B cell (primary cell): ENCODE data around the gene WDR1. TPM values are rescaled to one million over a fixed set of nuclear protein-coding genes. Genes with fewer than 3 reads are reported as not detected.

ENCODE experiments used
- ATAC-seq: fragments of 200-7000 bp; cut with Tn5 transposase; one replicate; pipeline ENCODE4 v1.10.0; 2021; ENCODE audit warnings: low read depth, mild to moderate bottlenecking, moderate number of reproducible peaks, moderate library complexity
- CTCF ChIA-PET: fragments of 350-600 bp; sonication (Branson Sonifier 250); formaldehyde crosslinking; loops from one replicate; lab custom pipeline; 2021; ENCODE audit warnings: antibody characterized with exemption, inconsistent platforms; lab: Charles Lee
- POLR2A ChIA-PET: fragments of 350-600 bp; sonication (Branson Sonifier 250); formaldehyde crosslinking; loops from one replicate; lab custom pipeline; 2021; ENCODE audit warnings: antibody characterized with exemption; lab: Charles Lee
- DNase-seq: peaks from one replicate; pipeline ENCODE4 v3.0.0; 2013
- H2AFZ ChIP-seq: 2 replicates; pipeline ENCODE4 v1.6.1; 2012; ENCODE audit warnings: mild to moderate bottlenecking, low read depth, low read length; ENCODE audit not compliant: insufficient read depth, poor library complexity, severe bottlenecking
- H3K27ac ChIP-seq, 2 donors: 1 replicate in 1 of 2; 2 replicates in 1 of 2; pipeline ENCODE4 v1.5.1; 2012 to 2013; ENCODE audit warnings: low read length in 2 of 2, mild to moderate bottlenecking in 2 of 2, moderate library complexity in 1 of 2
- H3K27me3 ChIP-seq, 4 experiments: fragments of 200-600 bp in 1 of 4; sonication (generic) in 1 of 4; replicated peaks in 1 of 4; 1 replicate in 2 of 4; 2 replicates in 2 of 4; pipeline versions ENCODE4 v1.6.1 to v1.7.0; 2013 to 2016; ENCODE audit warnings: low read length in 3 of 4, mild to moderate bottlenecking in 2 of 4, mixed read lengths in 1 of 4, moderate library complexity in 1 of 4; ENCODE audit not compliant: insufficient read depth in 4 of 4, control insufficient read depth in 3 of 4; ENCODE audit errors: control extremely low read depth in 1 of 4
- H3K36me3 ChIP-seq, 2 experiments: replicated peaks in 1 of 2; 1 replicate in 1 of 2; 2 replicates in 1 of 2; pipeline versions ENCODE4 v1.6.1 to v1.7.1; 2013; ENCODE audit warnings: low read length in 1 of 2; ENCODE audit not compliant: insufficient read depth in 2 of 2, control insufficient read depth in 1 of 2; ENCODE audit errors: control extremely low read depth in 1 of 2, extremely low read depth in 1 of 2
- H3K4me1 ChIP-seq, 2 donors: fragments of 200-600 bp in 1 of 2; sonication (generic) in 1 of 2; 1 replicate in 1 of 2; 2 replicates in 1 of 2; pipeline versions ENCODE4 v1.5.1 to v1.6.1; 2013 to 2017; ENCODE audit warnings: low read length in 2 of 2; ENCODE audit not compliant: control insufficient read depth in 2 of 2, insufficient read depth in 2 of 2
- H3K4me2 ChIP-seq: replicated peaks from 2 replicates; pipeline ENCODE3; 2012; ENCODE audit warnings: mild to moderate bottlenecking, low read depth, low read length; ENCODE audit not compliant: poor library complexity, severe bottlenecking
- H3K4me3 ChIP-seq, 5 experiments: fragments of 200-600 bp in 1 of 5; sonication (generic) in 1 of 5; 1 replicate in 3 of 5; 2 replicates in 2 of 5; pipeline versions ENCODE4 v1.5.1 to v1.7.0; 2011 to 2016; ENCODE audit warnings: low read length in 4 of 5, mild to moderate bottlenecking in 4 of 5, low read depth in 2 of 5, control low read depth in 1 of 5, moderate library complexity in 1 of 5; ENCODE audit not compliant: insufficient read depth in 1 of 5; ENCODE audit errors: control extremely low read depth in 1 of 5, extremely low read depth in 1 of 5
- H3K79me2 ChIP-seq: fragments of 200-600 bp; sonication (generic); one replicate; pipeline ENCODE4 v1.6.0; 2016; ENCODE audit warnings: low read length; ENCODE audit not compliant: control insufficient read depth, insufficient read depth
- H3K9ac ChIP-seq: fragments of 200-600 bp; sonication (generic); 2 replicates; pipeline ENCODE4 v1.6.1; 2017; ENCODE audit warnings: mild to moderate bottlenecking, low read length, moderate library complexity
- H3K9me3 ChIP-seq, 3 donors: one replicate each; pipeline versions ENCODE4 v1.6.1 to v1.7.1; 2013; ENCODE audit warnings: low read length in 2 of 3; ENCODE audit not compliant: control insufficient read depth in 2 of 3, insufficient read depth in 1 of 3; ENCODE audit errors: control extremely low read depth in 1 of 3
- H4K20me1 ChIP-seq: 2 replicates; pipeline ENCODE4 v1.6.0; 2012; ENCODE audit warnings: mild to moderate bottlenecking, low read length; ENCODE audit not compliant: insufficient read depth, control insufficient read depth, poor library complexity, severe bottlenecking
- H3K27ac Mint-ChIP-seq: one replicate; pipeline ENCODE4 v1.8.0; 2021; ENCODE audit warnings: mixed read lengths
- H3K27me3 Mint-ChIP-seq: one replicate; pipeline ENCODE4 v1.8.0; 2021; ENCODE audit warnings: mixed read lengths
- H3K4me1 Mint-ChIP-seq: one replicate; pipeline ENCODE4 v1.8.0; 2021; ENCODE audit warnings: mixed read lengths
- H3K4me3 Mint-ChIP-seq: one replicate; pipeline ENCODE4 v1.8.0; 2021; ENCODE audit warnings: mixed read lengths
- H3K9me3 Mint-ChIP-seq: one replicate; pipeline ENCODE4 v1.8.0; 2022; ENCODE audit warnings: mixed read lengths; ENCODE audit not compliant: insufficient read depth
- CTCF ChIP-seq: fragments of 200-600 bp; IDR thresholded peaks from one replicate; pipeline ENCODE4 v1.8.0; 2022; ENCODE audit warnings: antibody characterized with exemption, mild to moderate bottlenecking
- EZH2 ChIP-seq: IDR thresholded peaks from 2 replicates; pipeline ENCODE4 v1.6.1; 2012; ENCODE audit warnings: borderline replicate concordance, low read depth, mild to moderate bottlenecking, moderate library complexity, low read length; ENCODE audit not compliant: insufficient read depth, poor library complexity, severe bottlenecking
- WGBS: methylation state at CpG from one replicate; pipeline ENCODE4 v1.1.5; 2013; ENCODE audit warnings: missing lambda C conversion rate; ENCODE audit not compliant: insufficient coverage; 5-methylcytosine and 5-hydroxymethylcytosine counted together
- intact Hi-C: fragments of 100-400 bp; cut with micrococcal nuclease; formaldehyde crosslinking; loops from one replicate; pipeline ENCODE4 v1.10.0; 2022
- polyA plus RNA-seq: library from polyadenylated mRNA; depleted of rRNA; stranded (reverse); fragments of >200 nt; gene quantifications from 2 replicates; pipeline ENCODE4 v1.2.3, GENCODE V29; 2012
- total RNA-seq, 2 donors: library from RNA; stranded (reverse); fragments of 120-200 nt in 1 of 2; gene quantifications; 1 replicate in 1 of 2; 2 replicates in 1 of 2; pipeline versions ENCODE4 v1.2.3 to v1.2.4, GENCODE V29; 2013 to 2022

WDR1 gene
- total and polyA plus RNA-seq, 2 donors (not counting 1 experiment from before 2014, with no cell fraction given) = 134 to 217 TPM

DNA sequence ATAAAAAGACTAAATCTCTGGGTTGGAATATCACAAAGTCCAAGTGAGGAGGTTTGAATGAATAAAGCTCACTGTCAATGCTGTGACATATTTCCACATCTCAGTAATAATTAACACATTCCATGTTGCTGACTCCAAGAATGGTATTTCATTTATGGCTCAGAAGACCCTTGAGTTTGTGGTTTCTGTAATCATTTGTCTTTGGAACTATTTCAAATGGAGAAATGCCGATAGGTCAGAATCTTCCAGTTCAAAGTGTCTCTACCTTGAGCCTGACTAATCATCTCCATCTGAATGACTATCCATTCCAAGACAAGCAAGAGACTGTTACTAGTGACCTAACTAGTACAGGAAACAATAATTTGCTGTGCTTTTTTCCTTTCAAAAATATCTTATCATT is 71.1 kb downstream of the WDR1 start:
- Mint-ChIP-seq H3K4me3 (no peak overlapping the region), H3K9me3 (peaks cover 10% of the 10 kb centered on the region), H3K4me1 (peaks cover 11% of the 10 kb centered on the region), H3K27ac (no peak overlapping the region), H3K27me3 (peaks cover 6% of the 10 kb centered on the region)
- DNase-seq (no peak), ATAC-seq (no peak)
- Histone ChIP-seq H3K79me2 (no peaks in the 10 kb centered on the region), H3K4me3 (no peak overlapping the region), H4K20me1 (no peaks in the 10 kb centered on the region), H3K36me3 (no peaks in the 10 kb centered on the region), H3K4me2 (no peak overlapping the region), H3K9me3 (peaks cover 2 to 9% (median 4%) of the 10 kb centered on the region in 3 donors), H2AFZ (no peak overlapping the region), H3K4me1 (peaks cover 2 to 3% of the 10 kb centered on the region in 2 donors), H3K27me3 (no peaks in the 10 kb centered on the region), H3K9ac (no peak overlapping the region), H3K27ac (no peak overlapping the region)
- no peak for TF ChIP-seq CTCF
- no peak for TF ChIP-seq EZH2
- intact Hi-C loops = no loop called here
- ChIA-PET CTCF (no interaction called here), POLR2A (no interaction called here)
- no CpG with 5 or more reads among the region's 1 CpG for WGBS

- Histone ChIP-seq H3K79me2 (no peaks in the 10 kb centered on the region), H3K4me3 (no peak overlapping the region), H4K20me1 (no peaks in the 10 kb centered on the region), H3K27ac (no peak overlapping the region), H3K4me1 (peaks cover 0 to 2% of the 10 kb centered on the region in 2 donors), H3K9ac (no peak overlapping the region), H3K36me3 (no peaks in the 10 kb centered on the region), H3K27me3 (no peaks in the 10 kb centered on the region), H2AFZ (no peak overlapping the region), H3K9me3 (peaks cover 2 to 9% (median 4%) of the 10 kb centered on the region in 3 donors), H3K4me2 (no peak overlapping the region)
- Mint-ChIP-seq H3K27ac (no peak overlapping the region), H3K4me3 (no peak overlapping the region), H3K4me1 (peaks cover 9% of the 10 kb centered on the region), H3K27me3 (no peaks in the 10 kb centered on the region), H3K9me3 (peaks cover 8% of the 10 kb centered on the region)
- TF ChIP-seq EZH2 = no peak
- TF ChIP-seq CTCF = no peak
- WGBS = 89% methylated on average over 3 of the region's 6 CpGs
- ATAC-seq (no peak), DNase-seq (no peak)
- CTCF ChIA-PET = no interaction called here
- intact Hi-C loops = no loop called here
- POLR2A ChIA-PET = no interaction called here
Measured at GRCh38 chr4:10041036-10041435, 75.6 kb downstream of the WDR1 start.
